Stimulated activated CD4-positive, alpha-beta T cell treated with anti-CD3 and anti-CD28 coated beads, Interleukin-15, amount 100 ng/mL, for 24 hours (primary cell): ENCODE measurements around the gene SLX9.

ENCODE experiments used
- DNase-seq: peaks from one replicate; pipeline ENCODE4 v3.0.0-alpha.2; 2020

The SLX9 gene, protein sequence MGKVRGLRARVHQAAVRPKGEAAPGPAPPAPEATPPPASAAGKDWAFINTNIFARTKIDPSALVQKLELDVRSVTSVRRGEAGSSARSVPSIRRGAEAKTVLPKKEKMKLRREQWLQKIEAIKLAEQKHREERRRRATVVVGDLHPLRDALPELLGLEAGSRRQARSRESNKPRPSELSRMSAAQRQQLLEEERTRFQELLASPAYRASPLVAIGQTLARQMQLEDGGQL

GRCh38 chr21:44939532-44940115 lies at the start of gene SLX9:
Gene SLX9, plus strand, starts transcription at chr21:44940029. Its CDS starts 29 bp downstream, at chr21:44940058.
- DNase-seq, result peak; percentile 89

DNA sequence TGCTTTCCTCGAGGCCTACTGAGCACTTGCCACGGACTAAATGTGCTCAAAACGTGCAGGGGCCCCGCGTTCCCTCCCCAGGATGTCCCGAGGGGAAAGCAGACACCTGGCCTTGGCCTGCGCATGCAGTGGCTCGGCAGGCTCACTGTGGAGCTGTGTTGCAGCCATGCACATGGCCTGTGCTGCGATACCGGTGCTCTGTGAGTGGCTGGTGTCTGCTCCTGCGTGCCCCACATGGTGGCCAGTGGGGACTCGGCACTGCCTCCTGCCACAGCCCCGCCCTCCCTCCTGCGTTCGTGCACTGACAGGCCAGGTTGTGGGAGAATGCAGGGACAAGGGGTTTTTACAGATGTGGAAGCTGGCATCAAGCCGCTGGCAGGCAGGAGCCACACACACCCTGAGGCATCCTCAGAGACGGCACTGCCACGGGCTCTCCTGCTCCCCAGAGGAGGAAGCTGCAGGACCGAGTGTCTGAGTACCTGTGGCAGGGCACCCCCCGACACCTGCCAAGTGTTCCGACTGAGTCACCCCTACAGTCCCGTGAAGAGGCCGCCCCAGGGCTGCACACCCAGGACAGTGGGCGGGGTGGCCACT lies 49.4 kb upstream of the SLX9 start:
- DNase-seq, result no peak

DNA sequence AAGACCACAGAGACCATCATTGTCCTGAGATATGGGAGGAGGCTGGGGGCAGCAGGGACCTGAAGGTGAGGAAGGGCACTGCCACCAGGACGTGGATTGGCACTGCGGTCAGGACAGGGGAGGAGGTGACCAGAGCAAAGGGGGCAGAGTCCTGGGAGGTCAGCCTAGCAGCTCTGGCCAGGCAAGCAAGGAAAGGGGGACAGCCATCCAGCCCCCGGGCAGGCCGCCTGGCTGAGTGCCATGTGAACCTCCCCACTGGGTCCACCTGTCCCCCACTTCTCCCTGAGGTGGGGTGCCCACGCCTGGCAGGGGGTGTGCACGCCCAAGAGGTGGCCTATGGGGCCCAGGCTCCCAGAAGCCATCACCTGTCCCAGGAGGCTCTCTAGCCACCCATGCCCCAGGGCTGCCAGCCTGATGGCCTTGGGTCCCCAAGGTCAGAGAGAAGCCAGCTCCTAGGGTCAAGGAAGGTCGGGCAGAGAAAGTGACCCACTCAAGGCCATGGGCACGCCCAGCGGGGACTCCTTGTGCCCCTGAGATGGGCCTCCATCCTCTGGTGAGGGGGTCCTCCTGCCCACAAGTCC lies 48.8 kb upstream of the SLX9 start:
- DNase-seq, result no peak

DNA sequence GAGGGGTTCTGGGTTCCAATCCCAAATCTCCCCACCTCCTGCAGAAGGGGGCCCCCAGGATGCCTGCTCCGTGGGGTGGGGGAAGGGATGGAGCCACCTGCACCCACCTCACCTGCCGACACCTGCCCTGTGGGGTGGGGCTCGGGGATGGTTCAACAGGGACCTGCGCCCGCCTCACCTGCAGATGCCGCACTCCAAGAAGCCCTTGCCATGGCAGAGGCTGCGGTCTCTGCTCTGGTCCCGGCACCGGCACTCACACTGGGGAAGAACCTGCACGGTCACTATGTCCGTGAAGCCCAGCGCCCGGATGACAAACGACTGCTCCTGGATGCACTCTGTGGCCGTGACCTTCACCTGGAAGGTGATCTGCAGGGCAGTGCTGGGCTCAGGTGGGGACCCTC lies 48.2 kb upstream of the SLX9 start:
- DNase-seq, result no peak

DNA sequence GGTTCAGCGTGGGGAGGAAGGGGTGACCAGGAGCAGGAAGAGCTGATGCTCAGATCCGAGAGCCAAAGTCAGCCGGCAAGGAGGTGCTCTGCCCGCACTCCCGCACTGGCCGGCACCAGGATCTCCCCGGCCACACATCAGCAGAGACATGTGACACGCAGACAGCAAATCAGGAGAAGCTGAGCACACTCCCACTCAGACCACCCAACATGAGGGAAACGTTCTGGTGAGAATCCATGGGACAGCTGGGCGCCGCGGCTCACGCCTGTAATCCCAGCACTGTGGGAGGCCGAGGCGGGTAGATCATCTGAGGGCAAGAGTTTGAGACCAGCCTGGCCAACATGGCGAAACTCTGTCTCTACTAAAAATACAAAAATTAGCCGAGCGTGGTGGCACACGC lies 47.7 kb upstream of the SLX9 start:
- no peak for DNase-seq

DNA sequence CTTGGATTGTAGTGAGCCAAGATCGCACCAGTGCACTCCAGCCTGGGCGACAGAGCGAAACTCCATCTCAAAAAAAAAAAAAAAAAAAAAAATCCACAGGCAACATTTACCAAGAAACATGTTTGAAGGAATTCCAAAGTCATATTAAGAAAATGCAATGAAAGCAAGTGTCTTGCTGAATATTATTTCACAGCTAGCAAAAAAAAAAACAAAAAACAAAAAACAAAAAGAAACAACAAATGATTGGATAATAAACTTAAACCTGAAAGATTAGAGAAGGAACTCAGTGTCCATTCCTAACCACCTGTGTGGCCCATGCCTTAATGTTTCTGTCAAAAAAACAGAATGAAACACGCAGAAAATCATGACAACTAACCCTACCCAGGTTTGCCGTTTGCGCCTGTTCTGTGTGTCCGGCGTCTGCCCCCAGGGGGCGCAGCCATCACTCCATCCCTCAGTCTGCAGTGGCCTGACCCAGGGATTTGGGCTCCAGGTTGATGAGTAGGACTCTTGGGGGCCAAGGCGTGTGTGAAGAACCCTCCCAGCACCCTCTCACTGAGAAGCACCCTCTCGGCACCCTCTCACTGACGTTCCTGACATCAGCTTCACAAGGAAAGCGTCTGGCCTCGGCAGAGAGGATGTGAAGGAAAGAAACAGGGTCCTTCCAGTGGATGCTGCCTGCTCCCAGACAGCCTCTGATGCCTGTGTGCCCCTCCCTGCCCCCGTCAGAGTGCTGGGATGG lies 47.1 kb upstream of the SLX9 start:
- peak; percentile 85 for DNase-seq

- DNase-seq, result no peak
These were observed 46.6 kb upstream of the SLX9 start for GRCh38 chr21:44893278-44893556.

DNA sequence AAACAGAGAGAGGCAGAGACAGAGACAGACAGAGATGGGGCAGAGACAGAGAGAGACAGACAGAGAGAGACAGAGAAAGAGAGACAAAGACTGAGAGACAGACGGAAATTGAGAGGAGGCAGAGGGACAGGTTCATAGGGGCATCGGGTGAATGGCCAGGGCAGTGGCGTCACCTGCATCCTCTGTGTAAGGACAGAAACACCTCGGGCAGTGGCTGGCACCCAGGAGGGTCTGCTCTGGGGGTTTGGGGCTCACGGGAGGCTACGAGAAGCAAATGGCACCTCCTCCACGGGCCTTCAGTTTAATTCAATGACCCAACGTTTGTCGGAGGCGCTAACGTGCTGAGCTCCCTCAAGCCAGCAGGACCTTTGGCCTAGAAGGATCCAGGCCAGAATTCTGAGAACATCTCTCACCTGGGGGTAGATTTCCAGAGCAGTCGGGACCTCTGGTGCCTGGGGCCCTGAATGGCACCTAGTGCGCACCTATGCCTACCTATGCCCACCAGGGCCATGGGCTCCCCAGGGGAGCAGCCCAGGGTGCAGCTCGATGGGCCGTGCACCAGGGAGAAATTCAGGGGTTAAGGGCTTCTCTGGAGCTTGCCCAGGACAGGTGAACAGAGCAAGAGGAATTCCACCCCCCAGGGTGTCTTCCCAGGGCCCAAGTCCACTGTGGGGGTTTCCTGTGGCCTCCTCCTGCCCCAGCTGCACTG lies 45.7 kb upstream of the SLX9 start:
- DNase-seq, result no peak

DNA sequence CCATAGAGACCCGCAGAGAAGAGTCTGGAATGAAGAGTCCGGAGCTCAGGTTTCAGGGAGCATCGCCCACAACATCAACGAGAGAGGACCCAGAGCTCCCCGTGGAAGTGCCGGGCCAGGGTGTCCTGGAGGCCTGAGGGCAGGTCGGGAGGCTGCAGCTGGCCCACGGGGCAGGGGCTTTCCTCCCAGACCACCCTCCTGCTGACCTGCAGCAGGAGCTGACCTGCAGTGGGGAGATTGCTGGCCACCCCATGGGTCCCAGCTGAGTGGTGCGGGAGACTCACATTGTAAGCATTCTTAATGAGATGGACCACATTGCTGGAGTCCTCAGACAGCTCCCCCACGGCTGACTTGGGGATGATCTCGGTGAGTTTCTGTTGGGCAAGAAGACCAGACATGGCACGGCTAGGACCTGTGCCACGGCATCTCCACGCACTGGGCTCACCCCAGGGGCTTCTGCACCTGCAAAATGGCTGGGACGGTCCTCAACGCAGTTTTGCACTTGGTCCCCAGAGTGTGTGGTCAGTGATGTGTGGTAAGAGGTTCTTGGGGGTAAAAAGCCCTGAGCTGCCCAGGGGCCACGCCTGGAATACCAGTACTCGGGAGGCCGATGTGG lies 45.0 kb upstream of the SLX9 start:
- DNase-seq, result no peak

DNA sequence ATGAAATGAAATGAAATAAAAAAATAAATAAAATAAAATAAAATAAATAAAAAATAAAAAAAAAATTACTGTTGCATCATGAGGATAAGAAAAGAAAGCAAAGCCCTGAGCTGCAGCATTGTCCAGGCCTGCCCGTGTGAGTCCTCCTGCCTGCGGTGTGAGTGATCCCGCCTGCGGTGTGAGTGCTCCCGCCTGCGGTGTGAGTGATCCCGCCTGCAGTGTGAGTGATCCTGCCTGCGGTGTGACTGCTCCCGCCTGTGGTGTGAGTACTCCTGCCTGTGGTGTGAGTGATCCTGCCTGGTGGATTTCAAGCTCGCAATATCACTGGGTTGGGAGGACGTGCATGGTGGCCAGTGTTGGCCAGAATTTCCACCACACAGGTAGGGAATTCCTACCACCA lies 44.0 kb upstream of the SLX9 start:
- DNase-seq, result no peak

DNA sequence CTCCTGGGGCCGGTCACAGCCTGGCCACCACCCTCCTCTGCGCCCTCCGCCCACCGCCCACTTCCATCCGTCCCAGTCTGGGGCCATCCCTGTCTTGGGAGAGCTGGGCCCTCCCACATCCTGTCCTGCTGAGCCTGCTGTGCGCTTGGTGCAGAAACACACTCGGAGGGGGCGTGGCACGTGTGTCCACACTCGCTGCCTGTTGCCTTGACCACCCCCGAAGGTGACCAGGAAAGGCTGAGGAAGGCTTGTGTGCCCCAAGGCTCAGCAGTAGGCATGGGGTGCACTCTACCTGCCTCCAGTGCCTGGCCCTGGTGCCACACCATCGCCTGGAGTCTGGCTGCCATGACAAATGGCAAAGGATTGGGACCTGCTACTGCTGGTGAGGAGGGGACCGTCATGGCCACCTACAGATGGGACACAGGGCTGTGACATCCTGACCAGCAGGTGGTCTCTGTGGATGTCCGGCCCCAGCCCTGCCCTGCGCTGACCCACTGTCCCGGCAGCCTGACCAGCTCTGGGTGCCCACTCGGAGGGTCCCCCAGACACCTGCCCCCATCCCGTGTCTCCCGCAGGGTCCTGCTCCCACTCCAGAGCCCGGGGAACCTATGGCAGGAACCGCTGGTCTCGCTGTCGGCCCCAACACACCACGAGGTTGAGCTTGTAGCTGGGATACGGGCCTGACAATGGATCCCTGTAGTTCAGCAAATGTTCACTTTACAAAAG lies 43.1 kb upstream of the SLX9 start:
- DNase-seq, result no peak

- no peak for DNase-seq
These were observed 42.4 kb upstream of the SLX9 start for GRCh38 chr21:44897326-44898010.

DNA sequence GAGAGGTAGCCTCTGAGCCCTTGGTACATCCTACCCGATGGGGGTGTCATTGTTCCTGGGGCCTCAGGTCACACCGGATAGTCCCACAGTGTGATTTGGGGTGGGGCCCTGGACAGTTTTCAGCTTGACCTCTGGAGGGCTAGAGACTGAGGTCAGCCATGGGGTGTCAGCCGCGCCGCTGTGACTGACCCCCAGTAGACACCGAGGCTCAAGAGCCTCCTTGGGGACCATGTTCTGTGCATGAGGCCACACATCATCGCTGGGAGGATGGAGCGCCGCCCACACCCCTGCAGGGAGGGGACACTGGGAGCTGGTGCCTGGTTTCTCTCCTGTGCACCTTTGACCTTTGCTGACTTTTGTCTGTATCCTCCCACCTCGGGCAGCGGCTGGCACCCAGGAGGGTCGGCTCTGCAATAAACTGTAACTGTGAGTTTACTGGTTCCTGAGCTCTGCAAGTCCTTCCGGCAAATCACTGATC lies 41.8 kb upstream of the SLX9 start:
- DNase-seq, result no peak

GRCh38 chr21:44898851-44899767 lies 40.7 kb upstream of the SLX9 start:
- DNase-seq, result no peak

GRCh38 chr21:44899768-44900558 lies 39.9 kb upstream of the SLX9 start:
- DNase-seq, result no peak

GRCh38 chr21:44900559-44901251 lies 39.1 kb upstream of the SLX9 start:
- no peak for DNase-seq

GRCh38 chr21:44901391-44902074 lies 38.3 kb upstream of the SLX9 start:
- DNase-seq, result no peak
